BLaER1 (cell line): ENCODE data around the gene ACLY.
A peak's percentile ranks its signal among the peaks of the same experiment; 100 is the strongest.
"Not testable (repeated sequence)": the region's sequence is repeated elsewhere in the genome, so short reads cannot be mapped to it uniquely, and the experiment has no call there.

ENCODE experiments used
- H3K27ac ChIP-seq: shearing (Covaris generic); formaldehyde crosslinking; 2 replicates; pipeline ENCODE4 v1.8.1; 2022
- H3K27me3 ChIP-seq: shearing (Covaris generic); formaldehyde crosslinking; 2 replicates; pipeline ENCODE4 v1.8.1; 2022
- H3K36me3 ChIP-seq: shearing (Covaris generic); formaldehyde crosslinking; 2 replicates; pipeline ENCODE4 v1.8.1; 2022
- H3K4me1 ChIP-seq: shearing (Covaris generic); formaldehyde crosslinking; 2 replicates; pipeline ENCODE4 v1.8.1; 2022
- H3K4me2 ChIP-seq: shearing (Covaris generic); formaldehyde crosslinking; 2 replicates; pipeline ENCODE4 v1.8.1; 2022
- H3K4me3 ChIP-seq: shearing (Covaris generic); formaldehyde crosslinking; 2 replicates; pipeline ENCODE4 v1.8.1; 2022
- H3K9ac ChIP-seq: shearing (Covaris generic); formaldehyde crosslinking; 2 replicates; pipeline ENCODE4 v1.8.1; 2022
- H3K9me3 ChIP-seq: shearing (Covaris generic); formaldehyde crosslinking; 2 replicates; pipeline ENCODE4 v1.8.1; 2022
- H4K20me1 ChIP-seq: shearing (Covaris generic); formaldehyde crosslinking; 2 replicates; pipeline ENCODE4 v1.8.1; 2022
- Cebpa-rat ChIP-seq: shearing (Covaris generic); IDR thresholded peaks from 2 replicates; pipeline ENCODE4 v1.8.1; 2022

ACLY gene

DNA sequence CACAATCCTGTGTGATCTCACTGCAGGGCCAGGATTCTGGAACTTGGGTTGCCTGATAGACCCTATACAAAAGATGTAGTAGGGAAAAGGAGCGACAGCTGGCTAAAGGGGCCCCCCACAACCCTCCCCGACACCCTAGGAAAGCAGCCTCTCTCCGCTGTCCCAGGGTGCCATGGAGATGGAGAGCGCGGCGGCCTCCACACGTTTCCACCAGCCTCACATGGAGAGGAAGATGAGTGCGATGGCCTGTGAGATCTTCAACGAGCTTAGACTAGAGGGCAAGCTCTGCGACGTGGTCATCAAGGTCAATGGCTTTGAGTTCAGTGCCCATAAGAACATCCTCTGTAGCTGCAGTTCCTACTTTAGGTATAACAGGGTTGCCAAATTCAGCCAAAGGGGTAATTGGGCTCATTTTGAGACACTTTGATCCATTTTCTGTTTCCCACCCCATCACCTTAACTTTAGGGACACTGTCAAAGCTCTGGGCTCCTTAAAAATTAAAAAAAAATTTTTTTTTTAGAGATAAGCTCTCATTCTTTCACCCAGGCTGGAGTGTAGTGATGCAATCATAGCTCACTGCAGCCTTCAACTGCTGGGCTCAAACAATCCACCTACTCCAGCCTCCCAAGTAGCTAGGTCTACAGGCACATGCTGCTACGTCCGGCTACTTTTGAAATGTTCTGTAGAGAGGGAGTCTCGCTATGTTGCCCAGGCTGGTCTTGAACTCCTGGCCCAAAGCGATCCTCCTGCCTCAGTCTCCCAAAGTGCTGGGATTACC lies 80.8 kb downstream of the ACLY start, which contains the start of gene KLHL10:
TSS of gene KLHL10 (plus strand) at position 65 of the 778 bp plus-strand sequence. CDS start at position 173, 108 bp downstream.
- H3K4me3 ChIP-seq, result peak within 1 kb of the TSS; percentile 97
- no peaks in the 10 kb centered on the region for H3K27me3 ChIP-seq
- no peaks in the 10 kb centered on the region for H3K9me3 ChIP-seq
- no peak for TF ChIP-seq Cebpa-rat
- H4K20me1 ChIP-seq, result peaks cover 6% of the 10 kb centered on the region; the same call in 1 of the 2 replicates
- H3K4me1 ChIP-seq, result peaks cover 19% of the 10 kb centered on the region
- H3K27ac ChIP-seq, result no peak within 1 kb of the TSS
- 0 out of 2 replicates have a peak within 1 kb of the TSS, but pooled peaks have one; percentile 93 for H3K9ac ChIP-seq
- peak within 1 kb of the TSS; percentile 91 for H3K4me2 ChIP-seq
- peaks cover 15% of the 10 kb centered on the region; the same call in 1 of the 2 replicates for H3K36me3 ChIP-seq

DNA sequence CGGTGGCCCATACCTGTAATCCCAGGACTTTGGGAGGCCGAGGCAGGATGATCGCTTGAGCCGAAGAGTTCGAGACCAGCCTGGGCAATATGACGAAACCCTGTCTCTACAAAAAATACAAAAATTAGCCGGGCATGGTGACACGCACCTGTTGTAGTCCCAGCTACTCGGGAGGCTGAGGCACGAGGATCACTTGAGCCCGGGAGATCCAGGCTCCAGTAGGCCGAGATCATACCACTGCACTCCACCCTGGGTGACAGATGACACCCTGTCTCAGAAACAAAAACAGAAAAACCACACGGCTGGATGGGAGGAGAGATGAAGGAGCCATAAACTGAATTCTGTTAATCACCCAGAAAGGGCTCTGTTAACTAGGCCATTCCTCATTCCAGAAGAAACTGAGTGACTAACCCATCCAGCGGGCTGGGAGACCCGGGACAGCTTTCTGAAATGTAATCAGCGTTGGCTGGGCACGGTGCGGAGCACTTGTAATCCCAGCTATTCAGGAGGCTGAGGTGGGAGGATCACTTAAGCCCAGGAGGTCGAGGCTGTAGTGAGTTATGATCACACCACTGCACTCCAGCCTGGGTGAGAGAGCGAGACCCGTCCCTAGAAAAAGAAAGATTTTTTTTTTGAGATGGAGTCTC lies 82.1 kb downstream of the ACLY start:
- Histone ChIP-seq H3K9me3 (no peaks in the 10 kb centered on the region), H3K27ac (no peak overlapping the region), H3K36me3 (peaks cover 27% of the 10 kb centered on the region), H3K9ac (peak overlapping the region; percentile 93; the same call in 1 of the 2 replicates), H3K4me3 (peak overlapping the region; percentile 97), H3K27me3 (no peaks in the 10 kb centered on the region), H4K20me1 (peaks cover 6% of the 10 kb centered on the region; the same call in 1 of the 2 replicates), H3K4me1 (peaks cover 19% of the 10 kb centered on the region), H3K4me2 (peak overlapping the region; percentile 91)
- TF ChIP-seq Cebpa-rat, result no peak

GRCh38 chr17:41835800-41836549 lies 82.8 kb downstream of the ACLY start, which contains the start of gene NT5C3B:
Gene NT5C3B (minus strand): TSS chr17:41836232. CDS start chr17:41836193, 39 bp downstream.
- Histone ChIP-seq H3K4me3 (peak within 1 kb of the TSS; percentile 97), H4K20me1 (peaks cover 6% of the 10 kb centered on the region; the same call in 1 of the 2 replicates), H3K9me3 (no peaks in the 10 kb centered on the region), H3K4me2 (peak within 1 kb of the TSS; percentile 91), H3K9ac (peak within 1 kb of the TSS; percentile 93), H3K36me3 (peaks cover 34% of the 10 kb centered on the region), H3K27me3 (no peaks in the 10 kb centered on the region), H3K27ac (peak within 1 kb of the TSS; percentile 89), H3K4me1 (peaks cover 19% of the 10 kb centered on the region)
- no peak for TF ChIP-seq Cebpa-rat

DNA sequence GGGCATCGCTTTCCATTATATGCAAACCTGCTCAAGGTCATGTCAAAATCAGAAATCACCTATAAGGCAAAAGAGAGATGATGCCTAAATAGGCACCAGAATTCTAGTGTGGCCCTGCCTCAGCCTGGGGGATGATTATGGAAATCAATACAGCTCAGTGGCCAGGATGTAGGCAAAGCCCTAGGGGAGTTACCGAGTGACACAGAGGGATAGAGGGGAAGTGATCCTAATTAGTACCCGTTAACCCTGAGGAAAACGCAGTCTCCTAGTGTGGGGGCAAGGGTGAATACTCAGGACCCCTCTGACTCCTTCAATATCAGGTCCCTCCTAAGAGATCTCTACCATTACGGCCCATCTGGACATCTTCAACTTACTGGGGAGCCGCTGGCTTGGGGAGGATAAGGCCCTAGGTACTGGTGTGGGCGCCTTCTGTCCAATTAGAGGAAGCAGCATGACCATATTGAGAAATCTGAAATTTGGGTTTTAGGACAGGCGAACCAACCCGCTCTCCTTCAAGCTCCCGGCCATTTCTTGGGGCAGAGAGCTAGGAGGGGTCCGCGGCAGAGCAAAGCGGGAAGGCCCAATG lies 83.4 kb downstream of the ACLY start:
- Histone ChIP-seq H3K9me3 (no peaks in the 10 kb centered on the region), H3K9ac (peak overlapping the region; percentile 93), H3K27me3 (no peaks in the 10 kb centered on the region), H3K4me2 (peak overlapping the region; percentile 91), H3K27ac (peak overlapping the region; percentile 89), H3K4me1 (peaks cover 19% of the 10 kb centered on the region), H3K4me3 (peak overlapping the region; percentile 97), H3K36me3 (peaks cover 41% of the 10 kb centered on the region), H4K20me1 (peaks cover 6% of the 10 kb centered on the region; the same call in 1 of the 2 replicates)
- no peak for TF ChIP-seq Cebpa-rat

- H3K27me3 ChIP-seq, H4K20me1 ChIP-seq, H3K27ac ChIP-seq, H3K9me3 ChIP-seq, H3K9ac ChIP-seq, H3K4me3 ChIP-seq, H3K4me1 ChIP-seq, H3K4me2 ChIP-seq: not testable (repeated sequence)
- H3K36me3 ChIP-seq, result peaks cover 95% of the 10 kb centered on the region
These were observed 88.8 kb downstream of the ACLY start for GRCh38 chr17:41829961-41830360.

- no peaks in the 10 kb centered on the region for H3K27me3 ChIP-seq
- H3K36me3 ChIP-seq, result peaks cover 71% of the 10 kb centered on the region
- no peak overlapping the region for H3K9ac ChIP-seq
- TF ChIP-seq Cebpa-rat, result no peak
- H4K20me1 ChIP-seq, result no peaks in the 10 kb centered on the region
- H3K4me2 ChIP-seq, result no peak overlapping the region
- H3K4me1 ChIP-seq, result no peaks in the 10 kb centered on the region
- H3K4me3 ChIP-seq, result no peak overlapping the region
- no peak overlapping the region for H3K27ac ChIP-seq
- no peaks in the 10 kb centered on the region for H3K9me3 ChIP-seq
These were observed 93.4 kb downstream of the ACLY start for GRCh38 chr17:41825175-41825845.

GRCh38 chr17:41824086-41824485 lies 94.7 kb downstream of the ACLY start:
- H3K27ac ChIP-seq, result no peak overlapping the region
- no peaks in the 10 kb centered on the region for H4K20me1 ChIP-seq
- no peaks in the 10 kb centered on the region for H3K4me1 ChIP-seq
- no peak overlapping the region for H3K4me3 ChIP-seq
- H3K27me3 ChIP-seq, result no peaks in the 10 kb centered on the region
- TF ChIP-seq Cebpa-rat, result no peak
- no peak overlapping the region for H3K4me2 ChIP-seq
- H3K36me3 ChIP-seq, result peaks cover 59% of the 10 kb centered on the region
- H3K9me3 ChIP-seq, result no peaks in the 10 kb centered on the region
- no peak overlapping the region for H3K9ac ChIP-seq

DNA sequence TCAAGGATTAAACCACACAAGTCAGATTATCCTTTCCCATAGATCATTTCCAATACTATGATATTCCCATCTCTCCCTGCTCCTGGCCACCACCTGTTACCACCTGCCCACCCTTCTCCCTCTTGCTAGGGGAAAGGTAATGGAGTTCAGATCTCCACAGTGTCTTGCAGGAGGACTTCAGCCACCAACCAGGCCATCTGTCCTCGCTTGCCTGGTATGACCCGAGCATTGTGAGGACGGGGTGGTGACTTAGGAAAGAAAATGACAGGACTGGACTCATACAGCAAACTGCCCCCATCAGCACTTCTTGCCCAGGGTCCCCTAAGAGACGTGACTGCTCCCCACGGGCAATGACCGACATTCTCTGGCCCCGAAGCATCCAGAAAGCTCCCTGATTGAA lies 95.2 kb downstream of the ACLY start:
- TF ChIP-seq Cebpa-rat, result no peak
- no peaks in the 10 kb centered on the region for H3K9me3 ChIP-seq
- no peak overlapping the region for H3K9ac ChIP-seq
- H3K4me2 ChIP-seq, result no peak overlapping the region
- H4K20me1 ChIP-seq, result no peaks in the 10 kb centered on the region
- H3K36me3 ChIP-seq, result peaks cover 54% of the 10 kb centered on the region
- no peak overlapping the region for H3K4me3 ChIP-seq
- H3K4me1 ChIP-seq, result no peaks in the 10 kb centered on the region
- H3K27me3 ChIP-seq, result no peaks in the 10 kb centered on the region
- no peak overlapping the region for H3K27ac ChIP-seq

DNA sequence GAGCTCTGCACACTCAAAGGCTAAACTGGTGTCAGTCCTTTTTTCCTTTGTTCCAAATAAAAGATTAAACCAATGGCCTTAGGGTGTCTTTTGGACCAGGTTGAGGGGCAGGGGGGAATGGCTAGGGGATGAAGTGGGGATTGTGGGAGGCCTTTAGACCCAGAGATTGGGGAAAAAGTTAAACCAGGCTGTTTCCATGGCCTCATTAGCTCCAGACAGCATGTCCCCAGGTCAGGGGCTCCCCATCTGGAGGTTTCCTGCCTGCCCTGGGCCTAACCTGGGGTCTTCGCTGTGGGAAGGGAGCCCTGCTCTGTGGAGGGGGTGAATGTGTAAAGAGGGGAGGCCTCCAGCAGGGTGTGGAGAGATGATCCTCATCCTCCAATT lies 95.6 kb downstream of the ACLY start:
- no peak for TF ChIP-seq Cebpa-rat
- peaks cover 49% of the 10 kb centered on the region for H3K36me3 ChIP-seq

More for the DNA sequence above, 95.6 kb downstream of the ACLY start:
- Histone ChIP-seq H3K4me1 (no peaks in the 10 kb centered on the region), H3K9ac (no peak overlapping the region), H3K4me2 (no peak overlapping the region), H3K4me3 (no peak overlapping the region), H3K9me3 (no peaks in the 10 kb centered on the region), H4K20me1 (no peaks in the 10 kb centered on the region), H3K27ac (no peak overlapping the region), H3K27me3 (no peaks in the 10 kb centered on the region)
